Measurements from ENCODE around the gene PTPRB. TPM values are rescaled to one million over a fixed set of nuclear protein-coding genes. Genes with fewer than 3 reads are reported as not detected.

The PTPRB gene
- total RNA-seq, 1 experiment from 2014 or later = 1.9 TPM

GRCh38 chr12:70652451-70652850 lies 15.2 kb upstream of the PTPRB start:
- no peak overlapping the region for H3K27ac ChIP-seq
- ChIA-PET CTCF (no interaction called here), POLR2A (ENCODE audit: unreplicated experiment) (no interaction called here)

GRCh38 chr12:70648831-70649230 lies 11.6 kb upstream of the PTPRB start:
- POLR2A ChIA-PET (ENCODE audit: unreplicated experiment) = interaction anchor here (0.6 kb wide), 1 partner anchor 16 kb away, joined by 5 read pairs; no protein-coding TSS in a partner anchor
- Histone ChIP-seq H2AFZ (no peak overlapping the region), H3K4me1 (replicated peaks; ENCODE audit: insufficient read depth) (peaks cover 35% of the 10 kb centered on the region), H3K4me3 (no peak overlapping the region), H3F3A (ENCODE audit: insufficient read depth, low read depth) (peaks cover 21% of the 10 kb centered on the region; the same call in 1 of the 2 replicates), H4K20me1 (ENCODE audit: insufficient read depth) (no peaks in the 10 kb centered on the region), H3K27me3 (ENCODE audit: insufficient read depth, low read depth) (no peaks in the 10 kb centered on the region), H3K79me2 (ENCODE audit: low read depth) (no peaks in the 10 kb centered on the region), H3K36me3 (ENCODE audit: low read depth) (no peaks in the 10 kb centered on the region), H3K27ac (no peak overlapping the region), H3K9me3 (ENCODE audit: insufficient read depth, low read depth) (peaks cover 7% of the 10 kb centered on the region), H3K4me2 (no peak overlapping the region), H3K9me2 (ENCODE audit: insufficient read depth) (no peaks in the 10 kb centered on the region)
- no TSS peak for BruUV-seq (replicated peaks)
- intact Hi-C loops (cut with micrococcal nuclease; ENCODE audit: unreplicated experiment) = no loop called here
- TF ChIP-seq EZH2 (IDR thresholded peaks at IDR 0.05; ENCODE audit: low read depth) = no peak
- TF ChIP-seq CTCF (conservative IDR thresholded peaks at IDR 0.05) = no peak
- CTCF ChIA-PET = no interaction called here
- no peak for DNase-seq

More at GRCh38 chr12:70652451-70652850, 15.2 kb upstream of the PTPRB start:
- Histone ChIP-seq H3K36me3 (ENCODE audit: low read depth) (no peaks in the 10 kb centered on the region), H2AFZ (no peak overlapping the region), H3K27me3 (ENCODE audit: insufficient read depth, low read depth) (no peaks in the 10 kb centered on the region), H3F3A (ENCODE audit: insufficient read depth, low read depth) (no peaks in the 10 kb centered on the region), H3K4me3 (no peak overlapping the region), H3K4me2 (no peak overlapping the region), H3K9me2 (ENCODE audit: insufficient read depth) (no peaks in the 10 kb centered on the region), H4K20me1 (ENCODE audit: insufficient read depth) (no peaks in the 10 kb centered on the region), H3K79me2 (ENCODE audit: low read depth) (no peaks in the 10 kb centered on the region), H3K9me3 (ENCODE audit: insufficient read depth, low read depth) (peaks cover 3% of the 10 kb centered on the region), H3K4me1 (replicated peaks; ENCODE audit: insufficient read depth) (0 out of 2 replicates have a peak, but pooled peaks cover under 1% of the 10 kb centered on the region)
- DNase-seq = no peak
- TF ChIP-seq EZH2 (IDR thresholded peaks at IDR 0.05; ENCODE audit: low read depth) (no peak), CTCF (conservative IDR thresholded peaks at IDR 0.05) (no peak)
- no TSS peak for BruUV-seq (replicated peaks)
- intact Hi-C loops (cut with micrococcal nuclease; ENCODE audit: unreplicated experiment) = no loop called here

- H2AFZ ChIP-seq = no peak overlapping the region
- no peak for DNase-seq
- H3K27ac ChIP-seq = no peak overlapping the region
- no peak overlapping the region for H3K4me2 ChIP-seq
- peaks cover 21% of the 10 kb centered on the region; the same call in 1 of the 2 replicates for H3F3A ChIP-seq (ENCODE audit: insufficient read depth, low read depth)
- no TSS peak for BruUV-seq (replicated peaks)
- H3K4me1 ChIP-seq (replicated peaks; ENCODE audit: insufficient read depth) = peaks cover 40% of the 10 kb centered on the region
- no peaks in the 10 kb centered on the region for H3K9me2 ChIP-seq (ENCODE audit: insufficient read depth)
- no peaks in the 10 kb centered on the region for H3K27me3 ChIP-seq (ENCODE audit: insufficient read depth, low read depth)
- ChIA-PET POLR2A (ENCODE audit: unreplicated experiment) (interaction anchor here (0.6 kb wide), 1 partner anchor 15 kb away, joined by 5 read pairs; no protein-coding TSS in a partner anchor), CTCF (no interaction called here)
- intact Hi-C loops (cut with micrococcal nuclease; ENCODE audit: unreplicated experiment) = no loop called here
- no peak for TF ChIP-seq CTCF (conservative IDR thresholded peaks at IDR 0.05)
- TF ChIP-seq EZH2 (IDR thresholded peaks at IDR 0.05; ENCODE audit: low read depth) = no peak
- H3K9me3 ChIP-seq (ENCODE audit: insufficient read depth, low read depth) = peaks cover 7% of the 10 kb centered on the region
- H3K4me3 ChIP-seq = no peak overlapping the region
- no peaks in the 10 kb centered on the region for H3K36me3 ChIP-seq (ENCODE audit: low read depth)
- H3K79me2 ChIP-seq (ENCODE audit: low read depth) = no peaks in the 10 kb centered on the region
- H4K20me1 ChIP-seq (ENCODE audit: insufficient read depth) = no peaks in the 10 kb centered on the region
Observed at GRCh38 chr12:70648191-70648590, 11.0 kb upstream of the PTPRB start.

All from PC-9 (cell line).